Amniotic stem cell (primary cell): Measurements from ENCODE around the gene ZFYVE28.
"Not testable (repeated sequence)": the region's sequence is repeated elsewhere in the genome, so short reads cannot be mapped to it uniquely, and the experiment has no call there.

ENCODE experiments used
- DNase-seq: peaks from one replicate; lab custom pipeline; 2025; lab: John Stamatoyannopoulos, UW

Gene ZFYVE28

GRCh38 chr4:2246384-2247127, 171.9 kb downstream of the ZFYVE28 start:
- no peak for DNase-seq

- DNase-seq, result no peak
Measured at GRCh38 chr4:2245787-2246275, 172.6 kb downstream of the ZFYVE28 start.

- no peak for DNase-seq
Measured at GRCh38 chr4:2245057-2245786, 173.2 kb downstream of the ZFYVE28 start.

- DNase-seq, result no peak
Measured at GRCh38 chr4:2243681-2244380, 174.6 kb downstream of the ZFYVE28 start.

- peak; percentile 87 for DNase-seq
Measured at GRCh38 chr4:2241410-2242353, 176.8 kb downstream of the ZFYVE28 start, which contains the start of the genes HAUS3 and POLN. HAUS3 (minus strand) TSS chr4:2242121; CDS start chr4:2240946, 1,175 bp downstream. POLN (minus strand) TSS chr4:2242121; CDS start chr4:2229231, 12,890 bp downstream.

GRCh38 chr4:2241003-2241402, 177.4 kb downstream of the ZFYVE28 start:
- DNase-seq, result no peak

- DNase-seq, result no peak
Measured at GRCh38 chr4:2236944-2237666, 181.3 kb downstream of the ZFYVE28 start.

- no peak for DNase-seq
Measured at GRCh38 chr4:2231082-2231481, 187.4 kb downstream of the ZFYVE28 start.

- DNase-seq, result no peak
Measured at GRCh38 chr4:2226261-2226660, 192.2 kb downstream of the ZFYVE28 start.

- DNase-seq, result no peak
Measured at GRCh38 chr4:2222838-2223237, 195.6 kb downstream of the ZFYVE28 start.

- DNase-seq, result not testable (repeated sequence)
Measured at GRCh38 chr4:2221378-2221777, 197.1 kb downstream of the ZFYVE28 start.

GRCh38 chr4:2220016-2220630, 198.3 kb downstream of the ZFYVE28 start:
- peak; percentile 49 for DNase-seq
